Measurements from ENCODE around the gene ELOVL4.

The ELOVL4 gene

GRCh38 chr6:79911992-79912391 lies 35.4 kb downstream of the ELOVL4 start:
- no peak for DNase-seq (ENCODE audit: low read depth)

- DNase-seq (ENCODE audit: low read depth): no peak
Observed at GRCh38 chr6:79909517-79909916, 37.8 kb downstream of the ELOVL4 start.

DNA sequence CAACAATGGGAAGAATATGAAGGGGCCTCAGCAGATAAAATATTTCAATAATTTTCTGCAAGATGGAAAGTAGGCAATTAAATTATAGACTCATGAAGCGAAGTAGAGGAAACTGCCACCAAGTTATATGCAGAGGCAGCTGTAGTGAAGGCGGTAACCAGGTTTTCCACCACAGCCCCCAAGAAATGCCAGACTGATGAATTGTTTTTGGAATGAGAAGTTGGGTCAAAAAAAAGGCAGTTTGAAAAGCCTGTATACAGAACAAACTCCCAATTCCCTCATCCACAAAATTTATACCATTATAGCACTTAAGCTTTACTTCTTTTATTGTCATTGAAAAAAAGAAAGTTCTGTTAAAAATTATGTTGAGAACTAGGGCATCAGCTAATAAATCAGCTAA lies 45.3 kb downstream of the ELOVL4 start:
- no peak for DNase-seq (ENCODE audit: low read depth)

- DNase-seq (ENCODE audit: low read depth): no peak
Observed at GRCh38 chr6:79898076-79898475, 49.3 kb downstream of the ELOVL4 start.

DNA sequence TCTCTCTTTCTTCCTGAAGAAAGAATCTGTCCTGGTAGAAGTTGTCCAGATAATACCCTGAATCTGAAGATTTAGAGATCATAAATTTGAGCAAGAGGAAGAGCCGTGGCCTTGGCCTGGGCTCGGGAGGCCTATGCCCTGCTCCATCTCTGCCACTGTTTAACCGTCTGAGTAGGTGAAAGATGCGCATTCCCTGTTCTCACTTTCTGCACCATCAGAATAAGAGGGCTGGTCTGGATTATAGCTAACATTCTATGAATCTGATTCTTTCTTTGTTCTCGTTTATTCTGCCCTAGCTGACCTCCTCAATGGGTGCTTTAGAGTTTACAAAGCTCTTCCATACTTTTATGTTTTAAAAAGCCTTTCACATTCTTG lies 51.3 kb downstream of the ELOVL4 start:
- no peak for DNase-seq (ENCODE audit: low read depth)

DNA sequence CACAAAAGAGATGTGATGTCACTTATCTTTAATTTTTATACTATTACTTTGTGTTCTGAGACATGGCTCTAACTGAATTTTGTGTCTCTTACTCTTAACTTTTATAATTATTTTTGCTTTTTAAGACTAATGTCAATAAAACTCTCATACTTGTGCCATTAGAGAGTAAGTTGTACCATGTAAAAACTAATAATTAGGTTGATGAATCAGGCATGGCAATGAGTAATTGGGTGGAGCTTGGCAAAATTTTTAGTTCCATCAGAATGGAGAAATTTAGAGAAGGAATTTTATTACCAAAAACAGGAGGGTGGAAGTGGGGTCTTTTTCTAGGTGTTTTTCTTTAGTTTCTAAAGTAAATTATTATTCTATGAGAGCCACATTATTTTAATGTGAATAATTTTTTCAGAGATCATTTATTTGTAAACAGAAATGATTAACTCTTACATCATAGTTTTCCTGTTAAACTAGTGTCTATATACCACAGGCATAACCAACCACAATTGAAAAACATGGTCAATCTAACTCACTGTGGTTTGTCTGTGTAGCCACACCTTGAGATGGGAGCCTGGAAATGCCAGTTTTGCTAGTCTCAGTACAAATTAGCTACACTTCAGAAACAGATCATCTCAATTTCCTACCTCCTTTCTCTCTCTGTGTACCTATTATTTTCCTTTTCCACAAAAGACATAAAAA lies 51.8 kb downstream of the ELOVL4 start:
- no peak for DNase-seq (ENCODE audit: low read depth)

DNA sequence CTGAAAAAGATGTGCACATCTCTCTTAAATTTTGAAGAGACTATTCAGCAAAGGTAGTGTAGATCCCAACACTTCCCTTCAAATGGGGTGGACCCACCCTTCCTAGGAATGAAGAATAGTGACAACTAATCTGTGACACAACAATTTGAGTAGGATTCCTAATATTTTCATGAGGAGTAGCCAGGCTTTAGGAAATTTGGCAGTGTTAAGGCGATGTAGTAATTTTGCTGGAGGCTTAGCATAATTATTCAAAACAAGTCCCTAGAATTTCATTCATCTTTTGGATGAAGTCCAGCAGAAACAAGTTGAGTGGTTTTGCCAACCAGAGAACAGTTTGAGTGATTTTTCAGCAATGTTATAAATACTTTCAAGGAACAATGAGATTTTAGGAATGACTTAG lies 52.4 kb downstream of the ELOVL4 start:
- no peak for DNase-seq (ENCODE audit: low read depth)

DNA sequence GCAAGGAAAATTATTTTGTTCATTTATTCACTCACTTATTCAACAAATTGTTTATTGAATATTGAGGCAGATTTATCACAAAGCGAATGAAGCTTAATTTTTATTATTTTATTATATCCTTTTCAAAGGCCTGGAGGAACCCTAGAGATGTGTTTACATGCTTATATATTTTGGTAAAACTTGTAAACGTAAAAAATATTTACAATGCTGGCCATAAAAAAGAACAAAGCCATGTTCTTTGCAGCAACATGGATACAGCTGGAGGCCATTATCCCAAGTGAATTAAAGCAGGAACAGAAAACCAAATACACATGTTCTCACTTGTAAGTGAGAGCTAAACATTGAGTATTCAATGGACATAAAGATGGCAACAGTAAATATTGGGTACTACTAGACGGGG lies 58.8 kb downstream of the ELOVL4 start:
- no peak for DNase-seq (ENCODE audit: low read depth)

- DNase-seq (ENCODE audit: low read depth): no peak
Observed at GRCh38 chr6:79878142-79878748, 69.1 kb downstream of the ELOVL4 start.

DNA sequence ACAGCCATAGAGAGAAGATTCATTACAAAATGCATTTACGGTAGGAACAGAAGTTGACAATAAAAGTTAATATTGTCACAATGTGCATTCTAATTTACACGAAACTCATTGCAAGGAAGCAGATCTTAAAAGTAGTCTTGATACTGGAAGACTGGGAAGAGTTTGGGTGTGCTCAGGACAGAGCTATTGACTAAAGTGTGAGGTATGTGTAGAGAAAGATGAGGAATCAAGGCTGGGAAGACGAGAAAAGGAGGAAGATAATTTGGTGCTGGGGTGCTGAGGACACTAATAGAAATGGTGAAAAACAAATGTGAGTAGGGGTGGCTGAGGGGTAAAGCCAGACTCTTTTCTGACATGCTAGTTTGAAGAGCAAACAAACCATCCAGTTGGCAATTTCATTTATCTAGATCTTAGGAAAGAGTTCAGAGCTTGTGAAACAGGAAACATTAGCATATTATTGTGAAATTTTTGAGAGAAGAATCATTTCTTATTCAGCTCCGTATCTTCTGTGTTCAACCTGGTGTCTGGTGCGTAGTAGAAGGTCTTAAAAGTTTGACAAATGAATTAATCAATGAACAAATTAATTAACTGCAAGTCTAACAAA lies 72.7 kb downstream of the ELOVL4 start:
- no peak for DNase-seq (ENCODE audit: low read depth)

GRCh38 chr6:79872986-79873385 lies 74.4 kb downstream of the ELOVL4 start:
- no peak for DNase-seq (ENCODE audit: low read depth)

- no peak for DNase-seq (ENCODE audit: low read depth)
Observed at GRCh38 chr6:79872303-79872702, 75.0 kb downstream of the ELOVL4 start.

GRCh38 chr6:79869600-79870084 lies 77.7 kb downstream of the ELOVL4 start:
- peak; percentile 57 for DNase-seq (ENCODE audit: low read depth)

- DNase-seq (ENCODE audit: low read depth): no peak
Observed at GRCh38 chr6:79869184-79869583, 78.2 kb downstream of the ELOVL4 start.

DNA sequence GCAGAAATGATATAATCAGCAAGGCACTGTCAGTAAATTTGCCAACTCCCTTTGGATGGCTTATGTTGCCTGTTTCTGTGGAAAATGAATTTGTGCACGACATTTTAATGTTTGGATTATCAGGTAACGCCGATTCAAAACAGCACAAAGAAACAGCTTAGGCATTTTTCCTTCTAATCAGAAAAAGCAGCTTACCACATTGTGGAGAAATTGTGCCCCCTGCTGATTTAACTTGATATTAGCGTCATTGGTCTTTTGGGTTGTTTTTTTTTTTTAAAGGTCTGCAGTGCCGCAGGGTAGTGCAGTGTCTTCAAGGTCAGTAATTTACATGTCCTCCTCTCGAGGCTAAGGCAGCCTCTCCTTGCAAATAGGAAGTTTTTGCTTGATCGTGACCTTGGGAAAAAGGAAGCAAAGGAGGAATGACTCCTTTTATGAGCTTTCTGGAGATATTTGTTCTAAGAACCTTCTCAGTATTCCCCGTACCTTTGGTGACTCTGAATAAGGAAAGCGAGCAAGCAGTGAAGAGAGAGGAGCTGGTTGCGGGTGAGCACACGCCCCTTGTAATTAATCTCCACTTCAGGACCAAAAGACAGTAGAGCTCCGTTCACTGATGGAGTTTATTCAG lies 79.1 kb downstream of the ELOVL4 start:
- DNase-seq (ENCODE audit: low read depth): no peak
